ENCODE measurements around the gene RCHY1. TPM values are rescaled to one million over a fixed set of nuclear protein-coding genes. Genes with fewer than 3 reads are reported as not detected.

RCHY1 gene
- total RNA-seq, 4 donors from 2014 or later = 14.0 to 18.7 (median 15.8) TPM

- intact Hi-C loops (cut with DNase I; ENCODE audit: low total_unique reads) = no loop called here
- ATAC-seq = peak in 1 of 2 donors; percentile 23
Measured at GRCh38 chr4:75469896-75470295, 44.3 kb downstream of the RCHY1 start.

GRCh38 chr4:75457365-75457764 is 56.8 kb downstream of the RCHY1 start:
- H3K4me1 ChIP-seq = no peaks in the 10 kb centered on the region
- H3K9me3 ChIP-seq = no peaks in the 10 kb centered on the region
- no peaks in the 10 kb centered on the region for H3K27me3 ChIP-seq
- TF ChIP-seq, protein P1, sequence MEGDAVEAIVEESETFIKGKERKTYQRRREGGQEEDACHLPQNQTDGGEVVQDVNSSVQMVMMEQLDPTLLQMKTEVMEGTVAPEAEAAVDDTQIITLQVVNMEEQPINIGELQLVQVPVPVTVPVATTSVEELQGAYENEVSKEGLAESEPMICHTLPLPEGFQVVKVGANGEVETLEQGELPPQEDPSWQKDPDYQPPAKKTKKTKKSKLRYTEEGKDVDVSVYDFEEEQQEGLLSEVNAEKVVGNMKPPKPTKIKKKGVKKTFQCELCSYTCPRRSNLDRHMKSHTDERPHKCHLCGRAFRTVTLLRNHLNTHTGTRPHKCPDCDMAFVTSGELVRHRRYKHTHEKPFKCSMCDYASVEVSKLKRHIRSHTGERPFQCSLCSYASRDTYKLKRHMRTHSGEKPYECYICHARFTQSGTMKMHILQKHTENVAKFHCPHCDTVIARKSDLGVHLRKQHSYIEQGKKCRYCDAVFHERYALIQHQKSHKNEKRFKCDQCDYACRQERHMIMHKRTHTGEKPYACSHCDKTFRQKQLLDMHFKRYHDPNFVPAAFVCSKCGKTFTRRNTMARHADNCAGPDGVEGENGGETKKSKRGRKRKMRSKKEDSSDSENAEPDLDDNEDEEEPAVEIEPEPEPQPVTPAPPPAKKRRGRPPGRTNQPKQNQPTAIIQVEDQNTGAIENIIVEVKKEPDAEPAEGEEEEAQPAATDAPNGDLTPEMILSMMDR (IDR thresholded peaks at IDR 0.05 in 4 of 5, conservative IDR thresholded peaks at IDR 0.05 in 1 of 5) = no peak
- no peak for TF ChIP-seq POLR2A (IDR thresholded peaks at IDR 0.05)
- no peak overlapping the region for H3K27ac ChIP-seq
- intact Hi-C loops (cut with DNase I; ENCODE audit: low total_unique reads) = no loop called here
- no peaks in the 10 kb centered on the region for H3K36me3 ChIP-seq
- in situ Hi-C loops (cut with MboI; ENCODE audit: low sequenced_read_pairs in 4 of 4) = no loop called here
- ATAC-seq (no peak), DNase-seq (no peak)
- no peak overlapping the region for H3K4me3 ChIP-seq

More at GRCh38 chr4:75469896-75470295, 44.3 kb downstream of the RCHY1 start:
- H3K36me3 ChIP-seq = no peaks in the 10 kb centered on the region
- H3K27ac ChIP-seq = no peak overlapping the region
- no peaks in the 10 kb centered on the region for H3K9me3 ChIP-seq
- no peaks in the 10 kb centered on the region for H3K27me3 ChIP-seq
- no peak for DNase-seq
- H3K4me1 ChIP-seq = peaks cover 9 to 23% of the 10 kb centered on the region in 2 donors
- in situ Hi-C loops (cut with MboI; ENCODE audit: low sequenced_read_pairs in 4 of 4) = no loop called here
- H3K4me3 ChIP-seq = no peak overlapping the region
- TF ChIP-seq, protein P1 (IDR thresholded peaks at IDR 0.05 in 4 of 5, conservative IDR thresholded peaks at IDR 0.05 in 1 of 5) = no peak

DNA sequence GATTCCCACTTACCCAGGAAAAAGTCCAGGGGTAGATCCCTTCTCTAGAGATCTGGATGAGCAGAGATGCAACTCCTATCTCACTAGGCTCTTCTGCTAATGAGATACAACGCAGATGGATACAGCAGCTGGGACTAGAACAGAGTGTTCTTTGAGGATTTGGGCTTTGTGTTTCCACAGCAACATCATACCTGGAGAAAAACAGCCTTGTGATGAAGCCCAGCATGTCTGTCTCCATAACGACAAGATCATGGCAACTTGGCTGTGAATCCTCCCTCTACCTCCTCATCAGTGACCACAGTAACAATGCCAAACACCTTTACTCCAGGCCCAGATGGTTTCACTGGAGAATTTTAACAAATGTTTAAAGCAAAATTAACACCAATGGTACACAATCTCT is 80.1 kb downstream of the RCHY1 start:
- TF ChIP-seq POLR2A (IDR thresholded peaks at IDR 0.05) = no peak
- TF ChIP-seq, protein P1 (IDR thresholded peaks at IDR 0.05 in 4 of 5, conservative IDR thresholded peaks at IDR 0.05 in 1 of 5) = no peak
- no peaks in the 10 kb centered on the region for H3K27me3 ChIP-seq
- no peaks in the 10 kb centered on the region for H3K4me1 ChIP-seq
- no peaks in the 10 kb centered on the region for H3K9me3 ChIP-seq
- in situ Hi-C loops (cut with MboI; ENCODE audit: low sequenced_read_pairs in 4 of 4) (no loop called here), intact Hi-C loops (cut with DNase I; ENCODE audit: low total_unique reads) (no loop called here)
- no peak overlapping the region for H3K4me3 ChIP-seq
- DNase-seq (no peak), ATAC-seq (no peak)
- no peak overlapping the region for H3K27ac ChIP-seq
- no peaks in the 10 kb centered on the region for H3K36me3 ChIP-seq

- Histone ChIP-seq H3K36me3 (no peaks in the 10 kb centered on the region), H3K27ac (no peak overlapping the region), H3K27me3 (no peaks in the 10 kb centered on the region), H3K4me3 (no peak overlapping the region), H3K9me3 (no peaks in the 10 kb centered on the region), H3K4me1 (no peaks in the 10 kb centered on the region)
- in situ Hi-C loops (cut with MboI; ENCODE audit: low sequenced_read_pairs in 4 of 4) (no loop called here), intact Hi-C loops (cut with DNase I; ENCODE audit: low total_unique reads) (no loop called here)
- ATAC-seq = no peak
- TF ChIP-seq, protein P1 (IDR thresholded peaks at IDR 0.05 in 4 of 5, conservative IDR thresholded peaks at IDR 0.05 in 1 of 5) = peak in 1 of 5 experiments; percentile 15
- TF ChIP-seq POLR2A (IDR thresholded peaks at IDR 0.05) = no peak
- DNase-seq = no peak
Measured at GRCh38 chr4:75432683-75433082, 81.5 kb downstream of the RCHY1 start.

DNA sequence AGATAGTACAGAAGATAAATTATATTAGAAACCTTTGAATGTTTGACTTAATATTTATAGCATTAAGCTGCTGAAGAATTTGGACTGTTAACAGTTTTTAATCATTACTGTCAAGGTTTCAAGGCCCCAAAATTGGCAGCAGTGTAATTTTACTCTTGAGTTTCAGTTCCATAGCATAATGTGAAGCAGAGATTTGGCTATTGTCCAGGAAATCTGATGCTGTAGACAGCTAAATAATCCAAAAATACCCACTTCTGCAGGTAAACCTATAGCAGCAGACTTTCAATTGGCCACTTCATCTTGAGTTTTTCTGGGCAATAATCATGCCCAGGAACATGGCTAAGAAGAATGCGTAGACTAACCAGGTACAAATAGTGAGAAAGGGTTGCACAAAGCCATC is 85.0 kb downstream of the RCHY1 start:
- intact Hi-C loops (cut with DNase I; ENCODE audit: low total_unique reads) = no loop called here
- Histone ChIP-seq H3K36me3 (no peaks in the 10 kb centered on the region), H3K4me1 (no peaks in the 10 kb centered on the region), H3K4me3 (no peak overlapping the region), H3K9me3 (no peaks in the 10 kb centered on the region), H3K27ac (no peak overlapping the region), H3K27me3 (no peaks in the 10 kb centered on the region)
- DNase-seq = no peak
- no peak for TF ChIP-seq POLR2A (IDR thresholded peaks at IDR 0.05)
- TF ChIP-seq, protein P1 (IDR thresholded peaks at IDR 0.05 in 4 of 5, conservative IDR thresholded peaks at IDR 0.05 in 1 of 5) = no peak
- in situ Hi-C loops (cut with MboI; ENCODE audit: low sequenced_read_pairs in 4 of 4) = no loop called here
- ATAC-seq = no peak
